Measurements from ENCODE around the gene WWC2.
"Not testable (repeated sequence)": the region's sequence is repeated elsewhere in the genome, so short reads cannot be mapped to it uniquely, and the experiment has no call there.

The WWC2 gene

DNA sequence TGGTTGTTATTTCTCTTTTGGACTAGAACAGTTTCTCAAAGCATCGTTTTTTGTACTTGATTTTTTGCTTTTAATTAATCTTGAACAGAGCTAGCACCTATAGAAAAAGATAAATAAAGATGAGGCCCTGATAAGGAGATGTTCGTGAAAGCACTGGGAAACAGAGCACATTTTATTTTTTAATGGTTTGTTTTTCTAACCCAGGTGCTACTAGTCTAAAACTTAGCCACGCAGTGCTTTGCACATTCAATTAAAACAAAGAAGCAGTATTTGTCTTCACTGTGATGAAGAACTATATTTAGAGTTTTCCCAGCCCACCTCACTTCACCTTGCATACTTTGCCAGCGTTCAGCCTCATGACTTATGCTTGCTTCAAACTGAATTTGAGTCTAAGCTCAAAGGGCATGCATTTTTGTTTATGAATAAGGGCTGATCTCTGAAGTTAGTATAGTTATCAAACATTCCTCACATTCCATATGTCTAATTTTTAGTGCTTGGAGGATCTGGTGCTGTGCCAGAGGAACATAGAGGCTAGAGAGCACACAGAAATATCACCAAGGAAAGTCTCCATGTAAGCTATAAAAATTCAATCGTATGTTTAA, 76.7 kb downstream of the WWC2 start:
- DNase-seq: no peak

- no peak for DNase-seq
These were observed 77.9 kb downstream of the WWC2 start for GRCh38 chr4:183177001-183177400.

GRCh38 chr4:183178201-183178600, 79.1 kb downstream of the WWC2 start:
- no peak for DNase-seq

DNA sequence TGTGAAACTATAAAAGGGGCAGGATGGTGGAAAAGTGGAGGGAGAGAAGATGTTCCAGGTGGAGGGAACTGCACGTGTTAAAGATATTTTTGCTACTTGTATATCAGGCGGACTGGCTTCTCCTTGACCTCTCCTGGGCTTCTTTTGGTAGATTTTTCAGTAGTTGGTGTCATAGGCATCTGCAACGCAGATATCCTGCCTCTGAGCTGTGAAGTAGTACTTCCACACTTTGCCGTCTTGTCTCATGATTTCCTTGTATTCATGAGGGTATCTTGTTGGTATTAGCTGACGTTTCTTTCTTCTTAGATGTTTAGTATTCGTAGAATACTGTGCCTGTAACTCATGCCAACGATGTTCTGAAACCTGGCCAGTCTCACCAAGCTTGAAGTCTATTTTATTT, 81.0 kb downstream of the WWC2 start:
- no peak for DNase-seq

GRCh38 chr4:183180621-183181020, 81.6 kb downstream of the WWC2 start:
- DNase-seq: no peak

DNA sequence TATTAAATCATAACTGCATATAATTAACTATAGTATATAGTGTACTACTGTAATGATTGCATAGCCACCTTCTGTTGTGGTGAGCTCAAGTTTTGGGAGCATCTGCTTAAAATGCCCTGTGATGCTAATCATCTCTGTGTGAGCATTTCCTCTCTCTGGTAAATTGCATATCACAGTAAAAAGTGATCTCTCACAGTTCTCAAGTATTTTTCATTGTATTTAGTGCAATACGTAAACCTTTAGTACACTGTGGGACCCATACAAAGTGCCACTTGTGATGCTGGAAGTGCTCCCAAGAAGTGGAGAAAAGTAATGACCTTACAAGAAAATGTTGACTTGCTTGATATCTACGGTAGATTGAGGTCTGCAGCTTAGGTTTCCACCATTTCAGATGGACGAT, 82.0 kb downstream of the WWC2 start:
- DNase-seq: no peak

DNA sequence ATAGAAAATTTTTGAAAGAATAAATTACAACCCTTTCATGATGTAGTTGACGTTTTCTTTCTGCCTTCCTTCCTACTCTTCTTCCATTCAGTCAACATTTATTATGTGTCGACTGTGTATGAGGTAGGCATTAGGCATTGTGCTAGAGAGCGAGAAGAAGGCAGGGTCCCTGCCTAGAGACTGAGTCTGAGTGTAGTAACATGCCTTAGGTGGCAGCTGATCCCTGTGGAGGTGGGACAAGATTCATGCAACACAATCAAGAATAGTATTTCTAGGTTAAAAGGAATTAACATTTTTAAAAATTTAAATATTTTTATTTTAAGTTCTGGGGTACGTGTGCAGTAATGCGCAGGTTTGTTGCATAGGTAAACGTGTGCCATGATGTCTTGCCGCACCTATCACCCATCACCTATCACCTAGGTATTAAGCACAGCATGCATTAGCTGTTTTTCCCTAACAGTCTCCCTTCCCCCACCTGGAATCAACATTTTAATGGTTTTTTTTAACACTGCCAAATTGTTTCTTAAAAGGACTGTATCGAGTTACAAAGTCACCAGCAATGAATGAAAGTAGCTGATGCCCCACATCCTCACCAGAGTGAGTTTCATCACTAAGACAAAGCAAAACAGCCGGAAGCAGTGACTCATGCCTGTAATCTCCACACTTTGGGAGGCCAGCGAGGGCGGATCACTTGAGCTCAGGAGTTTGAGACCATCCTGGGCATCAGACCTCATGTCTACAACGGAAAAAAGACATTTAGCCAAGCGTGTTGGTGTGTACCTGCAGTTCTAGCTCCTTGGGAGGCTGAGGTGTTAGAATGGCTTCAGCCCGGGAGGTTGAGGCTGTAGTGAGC, 84.0 kb downstream of the WWC2 start:
- DNase-seq: no peak

DNA sequence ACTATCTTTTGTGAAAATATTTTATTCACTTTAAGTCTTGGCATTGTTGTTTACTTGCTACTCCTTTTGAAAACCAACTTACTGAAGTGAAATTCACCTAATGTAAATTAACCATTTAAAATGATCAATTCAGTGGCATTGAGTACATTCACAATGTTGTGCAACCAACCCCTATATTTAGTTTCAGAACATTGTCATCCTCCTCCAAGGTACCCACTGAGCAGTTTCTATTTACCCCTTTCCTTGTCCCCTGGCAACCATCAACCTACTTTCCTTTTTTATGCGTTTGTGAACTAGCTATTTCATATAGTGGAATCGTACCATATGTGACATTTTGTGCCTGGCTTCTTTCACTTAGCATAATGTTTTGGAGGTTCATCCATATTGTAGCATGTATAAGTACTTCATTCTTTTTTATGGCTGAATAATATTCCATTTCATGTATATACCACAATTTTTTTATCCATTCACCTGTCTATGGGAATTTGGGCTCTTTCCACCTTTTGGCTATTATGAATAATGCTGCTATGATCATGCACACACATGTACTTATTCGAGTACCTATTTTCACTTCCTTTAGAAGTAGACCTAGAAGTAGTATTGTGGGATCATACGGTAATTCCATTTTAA, 85.0 kb downstream of the WWC2 start:
- no peak for DNase-seq

DNA sequence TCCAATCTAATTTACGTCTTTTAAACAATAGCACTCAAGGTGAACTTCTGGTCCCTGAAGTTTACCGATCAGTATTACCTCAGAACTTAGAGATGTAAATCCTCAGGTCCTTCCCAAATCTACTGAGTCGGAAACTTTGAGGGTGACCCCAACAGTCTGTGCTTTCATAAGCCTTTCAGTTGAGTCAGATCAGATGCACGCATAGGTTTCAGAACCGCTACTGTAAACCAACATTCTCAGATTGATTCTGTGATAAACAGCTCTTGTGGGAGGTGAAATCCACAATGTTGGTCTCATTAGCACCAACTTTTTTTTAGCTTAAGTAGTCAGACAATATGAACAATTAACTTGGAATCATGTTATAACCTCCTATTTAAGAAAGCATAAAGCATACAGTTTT, 86.0 kb downstream of the WWC2 start:
- DNase-seq: peak; percentile 3

GRCh38 chr4:183185559-183185958, 86.5 kb downstream of the WWC2 start:
- DNase-seq: no peak

DNA sequence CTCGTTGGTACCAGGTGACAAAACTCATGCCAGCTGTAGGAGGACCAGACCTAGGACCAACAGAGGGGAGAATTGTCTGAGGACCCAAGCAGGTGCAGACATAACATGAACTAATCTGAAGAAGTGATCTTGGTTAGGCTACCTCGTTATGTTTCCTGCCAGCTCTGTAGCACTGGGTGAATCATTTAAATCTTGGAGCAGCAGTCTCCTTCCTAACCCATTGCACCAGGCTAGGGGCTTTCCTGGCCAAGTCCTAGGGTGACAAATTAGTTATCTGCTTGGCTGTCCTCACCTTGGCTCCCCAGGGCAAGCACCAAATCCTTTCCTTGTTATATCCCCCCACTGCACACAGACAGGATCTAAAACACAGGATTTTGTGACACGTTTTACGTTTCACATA, 87.8 kb downstream of the WWC2 start:
- DNase-seq: no peak

DNA sequence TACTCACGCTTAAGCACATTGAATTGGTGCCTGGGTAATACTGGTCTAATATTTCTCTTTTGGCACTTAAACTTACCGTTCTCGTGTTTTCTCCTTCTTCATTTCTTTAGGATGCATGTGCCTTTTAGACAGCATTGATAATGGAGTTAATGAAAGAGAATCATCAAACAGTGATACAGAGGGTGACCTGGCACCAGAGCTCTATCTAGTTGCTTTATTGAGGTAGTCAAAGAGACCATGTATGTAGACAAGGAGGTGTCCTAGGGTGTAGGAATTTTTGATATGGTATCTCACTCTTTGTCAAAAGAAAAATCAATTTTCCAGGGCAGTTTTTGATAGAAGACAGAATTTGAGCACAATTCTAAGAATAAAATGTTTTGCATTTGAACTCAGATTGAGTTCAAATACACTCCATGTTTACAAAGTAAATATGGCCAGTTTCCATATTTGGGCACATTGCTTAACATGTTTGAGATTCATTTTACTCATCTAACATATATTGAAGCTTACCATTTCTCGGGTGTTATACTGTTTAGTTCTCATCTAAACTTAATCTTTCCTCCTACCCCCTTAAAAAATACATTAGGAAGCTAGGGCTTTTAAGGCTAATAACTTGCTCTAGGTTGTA, 92.0 kb downstream of the WWC2 start:
- DNase-seq: no peak

DNA sequence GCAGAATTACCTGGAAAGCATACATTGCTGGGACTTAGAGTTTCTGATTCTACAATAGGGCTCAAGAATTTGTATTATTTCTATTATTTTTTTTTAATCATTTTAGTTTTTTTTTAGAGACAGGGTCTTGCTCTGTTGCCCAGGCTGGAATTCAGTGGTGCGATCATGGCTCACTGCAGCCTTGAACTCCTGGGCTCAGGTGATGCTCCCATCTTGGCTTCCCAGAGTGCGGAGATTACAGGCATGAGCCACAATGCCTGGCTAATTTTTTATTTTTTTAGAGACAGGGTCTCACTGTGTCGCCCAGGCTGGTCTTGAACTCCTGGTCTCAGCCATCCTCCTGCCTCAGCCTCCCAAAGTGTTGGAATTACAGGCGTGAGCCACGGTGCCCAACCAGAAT, 92.6 kb downstream of the WWC2 start:
- no peak for DNase-seq

- DNase-seq: no peak
These were observed 93.5 kb downstream of the WWC2 start for GRCh38 chr4:183192571-183192970.

DNA sequence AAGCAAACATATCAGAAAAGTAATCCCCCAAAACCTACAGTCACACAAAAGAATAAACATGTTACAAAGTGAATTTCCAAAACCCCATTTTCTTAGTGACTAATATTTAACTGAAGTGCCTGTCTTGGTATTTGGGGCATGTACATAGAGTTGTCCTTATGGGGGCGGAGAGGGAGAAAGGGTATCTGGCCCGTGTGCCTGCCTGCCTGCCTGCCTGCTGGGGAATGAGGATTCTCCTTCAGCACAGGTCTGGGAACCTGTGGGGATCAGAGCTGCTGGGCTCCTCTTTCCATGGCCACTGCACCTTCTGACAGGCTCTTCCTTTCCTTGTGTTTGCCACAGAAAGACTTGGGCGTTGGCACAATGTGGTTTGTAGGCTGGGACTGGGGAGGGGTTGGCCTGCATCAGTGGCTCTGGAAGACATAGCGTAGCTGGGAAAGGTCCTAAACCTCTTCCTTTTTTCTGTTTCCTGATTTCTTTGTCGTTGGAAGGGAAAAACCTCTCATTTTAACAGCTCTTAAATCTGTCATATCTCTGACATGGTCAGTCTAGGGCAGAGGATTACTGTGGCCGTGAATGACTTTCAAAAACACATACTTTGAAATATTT, 94.8 kb downstream of the WWC2 start:
- not testable (repeated sequence) for DNase-seq

DNA sequence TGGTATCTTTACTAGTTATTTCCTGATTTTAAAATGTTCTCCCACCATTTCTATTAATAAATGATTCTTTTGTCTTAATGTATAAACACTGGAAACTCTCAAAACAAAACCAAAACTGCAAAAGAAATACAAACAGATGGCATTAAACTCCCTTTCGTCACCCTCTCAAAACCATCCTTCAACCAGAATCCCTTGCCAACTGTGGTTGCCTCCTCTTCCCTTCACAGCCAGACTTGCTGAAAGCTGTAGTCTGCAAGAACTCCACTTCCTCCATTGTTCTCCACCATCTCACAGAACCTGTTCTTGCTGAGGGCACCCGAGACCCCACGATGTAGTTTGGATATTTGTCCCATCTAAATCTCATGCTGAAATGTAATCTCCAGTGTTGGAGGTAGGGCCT, 96.5 kb downstream of the WWC2 start:
- DNase-seq: no peak

- DNase-seq: no peak
These were observed 98.1 kb downstream of the WWC2 start for GRCh38 chr4:183197140-183197539.

GRCh38 chr4:183200453-183200852, 101.4 kb downstream of the WWC2 start:
- DNase-seq: no peak

DNA sequence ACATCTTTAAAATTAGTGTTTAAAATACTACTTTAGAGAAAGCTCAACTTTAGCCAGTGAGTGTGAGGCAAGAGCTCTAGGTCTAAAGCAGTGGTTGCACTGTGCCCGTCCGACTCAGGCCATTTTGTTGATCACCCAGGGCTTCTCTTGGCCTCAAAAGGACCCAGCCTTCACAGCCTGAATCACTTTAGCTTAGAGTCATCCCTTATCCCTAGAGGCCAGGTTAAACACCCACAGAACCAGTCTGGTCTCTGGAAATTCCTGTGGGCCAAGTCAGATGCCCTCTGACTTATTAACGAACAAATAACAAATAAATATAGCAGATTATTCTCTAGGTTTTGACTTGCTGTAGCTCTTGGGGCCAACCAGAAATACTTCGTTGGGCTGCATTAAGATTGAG, 102.3 kb downstream of the WWC2 start:
- DNase-seq: no peak

GRCh38 chr4:183202523-183202922, 103.5 kb downstream of the WWC2 start:
- DNase-seq: no peak

DNA sequence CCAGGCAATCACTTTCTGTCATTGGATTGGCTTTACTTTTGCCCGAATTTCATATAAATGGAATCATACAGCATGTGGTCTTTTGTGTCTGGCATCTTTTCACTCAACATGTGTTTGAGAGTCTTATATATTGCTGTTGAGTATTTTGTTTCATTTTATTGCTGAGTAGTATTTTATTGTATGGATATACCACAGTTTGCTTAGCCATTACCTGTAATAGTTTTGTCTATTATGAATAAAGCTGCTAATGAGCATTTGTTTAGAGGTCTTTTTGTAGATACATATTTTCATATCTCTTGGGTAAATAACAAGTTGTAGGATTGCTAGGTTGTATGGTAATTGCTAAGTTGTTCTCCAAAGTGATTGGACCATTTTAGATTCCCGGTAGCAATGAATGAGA, 105.7 kb downstream of the WWC2 start:
- no peak for DNase-seq

DNA sequence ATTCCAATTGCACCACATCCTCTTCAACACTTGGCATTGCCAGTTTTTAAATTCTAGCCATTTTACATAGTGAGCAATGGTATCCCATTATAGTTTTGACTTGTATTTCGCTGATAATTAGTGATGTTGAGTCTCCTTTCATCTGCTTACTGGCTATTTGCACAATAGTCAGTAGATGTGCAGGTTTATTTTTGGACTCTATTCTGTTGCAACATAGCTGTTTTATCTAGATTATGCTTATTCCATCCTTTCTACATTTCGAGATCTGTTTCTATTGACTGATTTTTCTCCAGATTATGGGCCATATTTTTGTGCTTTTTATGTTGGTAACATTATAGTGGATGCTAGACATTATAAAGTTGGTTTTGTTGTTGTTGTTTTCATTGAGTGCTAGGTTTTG, 106.1 kb downstream of the WWC2 start:
- no peak for DNase-seq

DNA sequence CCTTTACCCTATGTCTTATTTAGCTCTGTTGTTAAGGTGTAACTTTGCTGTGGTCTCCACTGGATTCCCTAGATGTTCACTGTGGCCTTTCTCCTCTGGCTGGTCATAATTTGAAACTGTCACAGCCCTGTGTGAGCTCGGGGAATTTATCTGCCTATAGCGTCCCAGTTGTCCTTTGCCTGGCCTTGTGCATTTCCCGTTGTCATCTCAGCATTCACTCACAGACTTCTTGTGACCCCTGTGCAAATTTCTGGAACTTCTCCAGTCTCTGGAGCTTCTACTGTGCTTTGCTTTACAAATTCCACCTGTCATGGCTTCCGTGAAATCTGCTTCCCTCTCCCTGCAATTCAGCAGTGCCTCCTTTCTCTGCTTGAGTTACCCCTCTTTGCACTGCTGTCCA, 106.7 kb downstream of the WWC2 start:
- DNase-seq: no peak
